GM19239 (cell line): Measurements from ENCODE around the gene GNG2.

Experiments used
- DNase-seq: peaks from one replicate; pipeline ENCODE4 v3.0.0; 2011; ENCODE audit warnings: low spot score; ENCODE audit not compliant: insufficient read length
- FAIRE-seq: peaks from 2 replicates; lab custom pipeline; 2011; peaks lifted over from hg19 to GRCh38; lab: Jason Lieb, UNC

GNG2 gene

DNA sequence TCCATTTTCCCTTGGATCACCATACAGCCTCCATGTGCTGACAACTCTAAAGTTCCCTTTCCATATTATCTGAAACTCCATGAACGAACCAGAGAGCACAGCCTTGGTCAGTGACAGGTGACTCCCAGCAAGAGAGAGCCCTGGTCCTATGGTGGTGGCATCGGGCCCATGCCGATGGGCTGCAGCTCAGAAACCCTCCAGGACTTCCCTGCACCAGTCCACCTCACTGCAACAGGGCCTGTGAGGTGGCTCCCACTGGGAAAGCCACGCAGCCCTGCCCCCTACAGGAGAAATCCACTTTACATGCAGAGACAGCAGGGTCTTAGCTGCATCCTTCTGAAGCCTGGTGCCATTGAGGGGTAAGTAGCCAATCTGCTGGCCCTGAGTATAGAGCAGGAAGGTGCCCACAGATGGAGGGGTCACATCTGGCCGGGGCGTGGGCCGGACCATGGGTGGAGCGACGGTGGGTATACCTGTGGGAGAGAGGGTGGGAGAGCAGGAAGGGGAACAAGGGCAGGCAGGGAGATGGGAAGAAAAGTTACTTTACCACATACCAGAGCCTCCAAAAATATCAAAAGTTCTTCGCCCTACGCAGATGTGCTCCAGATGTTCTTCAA lies 153.7 kb downstream of the GNG2 start:
- FAIRE-seq (no peak), DNase-seq (no peak)

DNA sequence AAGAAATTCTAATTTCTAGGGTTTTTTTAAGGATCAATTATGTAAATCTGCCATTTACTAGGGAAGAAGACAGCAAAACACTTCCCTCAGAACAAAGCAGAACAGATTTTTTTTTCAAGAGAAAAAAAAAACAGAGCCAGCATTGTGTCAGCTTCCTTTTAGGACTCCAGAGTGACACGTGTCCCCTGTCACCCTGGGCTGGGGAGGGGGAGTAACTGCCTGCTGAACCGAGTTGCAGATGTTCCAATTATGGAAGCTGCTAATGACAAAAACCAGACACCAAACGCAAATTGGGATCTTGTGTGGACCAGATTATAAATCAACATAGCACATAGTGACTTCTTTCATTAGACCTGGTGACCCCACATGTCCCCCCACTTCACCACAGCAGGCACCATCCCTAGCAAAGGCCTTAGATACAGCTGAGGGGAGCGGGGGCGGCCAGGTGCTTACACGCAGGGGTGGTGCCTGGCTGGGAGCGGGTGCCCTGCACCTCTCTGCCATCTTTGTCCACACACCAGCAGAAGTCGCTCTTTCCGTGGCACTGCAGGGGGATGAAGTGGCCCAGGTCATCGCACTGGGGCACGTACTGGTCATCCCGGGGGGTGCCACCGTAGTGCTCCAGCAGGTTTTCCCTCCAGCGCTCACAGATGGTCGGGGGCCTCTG lies 154.3 kb downstream of the GNG2 start:
- no peak for FAIRE-seq
- DNase-seq: no peak

DNA sequence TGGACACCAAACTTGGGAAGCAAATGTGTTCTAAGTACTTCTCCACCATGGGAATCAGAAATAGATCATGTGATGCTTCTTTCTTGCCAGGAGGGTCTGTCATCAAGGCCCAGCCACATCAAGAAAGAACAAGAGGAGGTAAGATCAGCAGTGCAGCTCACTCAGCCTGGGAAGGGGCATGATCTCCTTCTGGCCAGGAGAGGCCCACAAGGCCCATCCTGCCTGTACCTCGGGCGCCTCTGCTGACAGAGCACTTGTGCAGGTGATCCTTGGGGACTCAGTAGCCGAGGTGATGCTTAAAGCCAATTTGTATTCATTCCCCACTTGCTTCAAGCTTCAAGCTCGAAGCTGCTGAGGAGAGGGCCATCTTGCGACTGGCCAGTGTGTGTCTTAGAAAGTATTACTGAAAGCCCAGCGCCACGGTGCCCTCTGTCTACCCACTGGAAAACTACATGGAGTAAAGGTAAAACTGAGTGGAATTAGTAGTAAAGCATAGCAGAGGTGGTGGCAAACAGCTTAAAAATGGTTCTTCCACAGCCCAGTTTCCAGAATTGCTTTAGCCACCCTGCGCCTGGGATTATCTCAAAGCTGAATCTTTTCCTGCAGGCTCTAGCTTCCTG lies 155.1 kb downstream of the GNG2 start:
- no peak for DNase-seq
- no peak for FAIRE-seq

DNA sequence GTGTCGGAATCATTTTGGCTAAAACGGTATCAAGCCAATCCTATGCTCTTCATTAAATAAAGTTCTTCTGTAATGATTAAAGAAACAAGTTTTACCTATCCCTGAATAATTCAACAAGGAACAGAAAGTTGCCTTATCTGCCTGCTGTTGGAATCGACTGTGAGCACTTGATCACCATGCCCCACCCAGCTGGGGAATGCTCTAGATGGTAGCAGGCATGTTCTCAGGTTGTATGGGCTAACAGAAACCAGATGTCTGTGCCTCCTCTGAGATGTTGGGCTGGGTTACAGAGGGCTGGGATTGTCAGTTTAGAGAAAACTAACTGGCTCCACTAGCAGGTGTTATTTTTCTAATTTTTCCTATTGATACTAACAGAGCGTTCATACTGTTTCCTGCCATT lies 157.8 kb downstream of the GNG2 start:
- DNase-seq (no peak), FAIRE-seq (no peak)

DNA sequence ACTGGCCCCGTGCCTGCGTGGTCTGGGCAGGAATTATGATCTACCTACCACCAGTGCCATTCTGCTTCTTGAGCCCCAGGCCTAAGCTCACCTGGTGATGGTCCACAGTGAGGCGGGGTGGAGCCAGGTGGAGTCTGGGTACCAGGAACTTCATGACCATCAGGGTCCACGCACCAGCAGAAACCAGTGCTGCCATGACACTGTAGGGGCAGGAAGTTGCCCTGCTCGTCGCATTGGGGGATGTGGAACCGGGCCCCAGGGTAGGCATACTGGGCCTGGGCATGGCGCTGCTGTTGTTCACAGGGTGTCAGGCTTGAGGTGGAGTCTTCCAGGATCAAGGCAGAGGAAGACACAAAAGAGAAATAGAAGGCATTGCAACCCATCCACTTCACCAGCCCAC lies 158.6 kb downstream of the GNG2 start:
- no peak for FAIRE-seq
- DNase-seq: no peak
